ENCODE results near the gene ACVR2A. TPM values are rescaled to one million over a fixed set of nuclear protein-coding genes. Genes with fewer than 3 reads are reported as not detected.

The ACVR2A gene
- total RNA-seq, 1 experiment from 2014 or later: 9.4 TPM

DNA sequence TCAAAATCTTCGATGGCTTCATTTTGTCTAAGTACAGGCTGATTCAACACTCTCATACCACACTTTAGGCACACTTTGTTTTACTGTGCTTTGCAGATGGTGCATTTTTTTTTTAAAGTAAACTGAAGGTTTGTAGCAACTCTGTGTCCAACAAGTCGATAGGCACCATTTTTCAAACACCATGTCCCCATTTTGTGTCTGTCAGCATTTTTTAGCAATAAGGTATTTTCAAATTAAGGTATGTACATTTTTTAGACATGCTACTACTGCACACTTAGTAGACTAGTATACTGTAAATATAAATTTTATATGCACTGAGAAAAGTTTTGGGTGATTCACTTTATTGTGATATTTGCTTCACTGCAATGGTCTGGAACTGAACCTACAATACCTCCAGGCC is 131.3 kb downstream of the ACVR2A start (continued):
- TF ChIP-seq ZFX (IDR thresholded peaks at IDR 0.05) (no peak), TCF7L2 (IDR thresholded peaks at IDR 0.05; ENCODE audit: borderline replicate concordance, extremely low read depth, insufficient read depth, insufficient read length) (no peak), ATF3 (IDR thresholded peaks at IDR 0.05) (no peak), POLR2AphosphoS5 (IDR thresholded peaks at IDR 0.05; ENCODE audit: low read depth, low read length) (no peak), MAX (IDR thresholded peaks at IDR 0.05) (no peak)

GRCh38 chr2:147977679-147978078 is 132.8 kb downstream of the ACVR2A start:
- no peaks in the 10 kb centered on the region for H3K27me3 ChIP-seq (ENCODE audit: insufficient read depth, low read length)
- no peaks in the 10 kb centered on the region for H3K9me3 ChIP-seq (ENCODE audit: control insufficient read depth in 1 of 2, insufficient read depth in 1 of 2, low read depth in 1 of 2, low read length in 2 of 2)
- H3K9ac ChIP-seq (ENCODE audit: low read length): no peak overlapping the region
- no peak for DNase-seq (ENCODE audit: low read depth, low spot score)
- ChIA-PET POLR2A (no interaction called here), RAD21 (ENCODE audit: low non-redundant PET in 1 of 2, low total read pairs in 2 of 2, uncharacterized antibody in 2 of 2, unreplicated experiment in 2 of 2) (no interaction called here), CTCF (no interaction called here)
- no peaks in the 10 kb centered on the region for H3K4me1 ChIP-seq (ENCODE audit: control insufficient read depth in 1 of 2, insufficient read depth in 2 of 2, low read length in 2 of 2)
- no TSS peak for BruUV-seq (replicated peaks)
- no peak overlapping the region for H2AFZ ChIP-seq (ENCODE audit: low read depth, low read length, poor library complexity, severe bottlenecking)
- H4K20me1 ChIP-seq (ENCODE audit: insufficient read depth): no peaks in the 10 kb centered on the region
- H3K27ac ChIP-seq (ENCODE audit: low read depth, low read length): no peak overlapping the region
- TF ChIP-seq ZNF274 (IDR thresholded peaks at IDR 0.05; ENCODE audit: low read depth, low read length) (no peak), EZH2phosphoT487 (IDR thresholded peaks at IDR 0.05; ENCODE audit: borderline replicate concordance) (no peak), POLR2A (IDR thresholded peaks at IDR 0.05; ENCODE audit: borderline replicate concordance, extremely low read depth, insufficient read depth, insufficient read length) (no peak), ELF1 (IDR thresholded peaks at IDR 0.05; ENCODE audit: borderline replicate concordance, low read depth) (no peak), ZFX (IDR thresholded peaks at IDR 0.05) (no peak), CEBPB (IDR thresholded peaks at IDR 0.05; ENCODE audit: low read depth) (no peak), TCF7L2 (IDR thresholded peaks at IDR 0.05; ENCODE audit: borderline replicate concordance, extremely low read depth, insufficient read depth, insufficient read length) (no peak)
- H3K4me3 ChIP-seq (replicated peaks in 1 of 2; ENCODE audit: low read depth in 1 of 2, low read length in 2 of 2): no peak overlapping the region
- peaks cover 80% of the 10 kb centered on the region for H3K79me2 ChIP-seq (ENCODE audit: insufficient read depth, low read length)
- H3K9me2 ChIP-seq (ENCODE audit: insufficient read depth): no peaks in the 10 kb centered on the region
- intact Hi-C loops (cut with micrococcal nuclease): no loop called here
- 0 out of 4 replicates have a peak, but pooled peaks cover 0 to 8% of the 10 kb centered on the region in 2 experiments for H3K36me3 ChIP-seq (ENCODE audit: control insufficient read depth in 1 of 2, insufficient read depth in 2 of 2, low read length in 2 of 2)
- no peak for ATAC-seq
- H3K4me2 ChIP-seq (ENCODE audit: low read length): no peak overlapping the region

Other genes starting within 250 kb of the ACVR2A start
- gene ORC4, start 175.7 kb downstream of the ACVR2A start, total RNA-seq (2021; ENCODE audit: unreplicated experiment): 51.0 TPM
- gene MBD5, start 176.1 kb downstream of the ACVR2A start, total RNA-seq (2021; ENCODE audit: unreplicated experiment): 20.5 TPM